ENCODE results near the gene SLC27A1. TPM values are rescaled to one million over a fixed set of nuclear protein-coding genes. Genes with fewer than 3 reads are reported as not detected.

Gene SLC27A1
- total and polyA plus RNA-seq, 9 of the 15 experiments (the other 6 are each of a cell fraction or from before 2014, with no cell fraction given): 0.06 to 3.0 (median 1.1) TPM

- TF ChIP-seq ZNF512 (tag; IDR thresholded peaks at IDR 0.05) (no peak), ZNF76 (CRISPR knock-in tag; IDR thresholded peaks at IDR 0.05; ENCODE audit: borderline replicate concordance) (no peak), AFF1 (IDR thresholded peaks at IDR 0.05; ENCODE audit: low read depth in 1 of 2, partially characterized antibody in 2 of 2) (no peak), ZNF274 (IDR thresholded peaks at IDR 0.05; ENCODE audit: borderline replicate concordance, low read depth, low read length) (no peak), PHF20 (IDR thresholded peaks at IDR 0.05; ENCODE audit: partially characterized antibody) (peak; percentile 28), TEAD1 (CRISPR knock-in tag; IDR thresholded peaks at IDR 0.05) (no peak), DNMT1 (IDR thresholded peaks at IDR 0.05) (no peak), GATAD2B (IDR thresholded peaks at IDR 0.05; ENCODE audit: borderline replicate concordance) (no peak), KLF16 (IDR thresholded peaks at IDR 0.05) (no peak), POLR2A (conservative IDR thresholded peaks at IDR 0.05) (peak; percentile 68), ZNF696 (CRISPR knock-in tag; conservative IDR thresholded peaks at IDR 0.05) (no peak), RFX1 (IDR thresholded peaks at IDR 0.05) (no peak), KHSRP (IDR thresholded peaks at IDR 0.05) (no peak), FOXM1 (IDR thresholded peaks at IDR 0.05; ENCODE audit: low read depth) (no peak), FOXM1 (CRISPR knock-in tag; IDR thresholded peaks at IDR 0.05; ENCODE audit: low read depth) (no peak), ZFPM2 (CRISPR knock-in tag; IDR thresholded peaks at IDR 0.05) (no peak), KLF13 (tag; IDR thresholded peaks at IDR 0.05; ENCODE audit: borderline replicate concordance, low read depth) (no peak), TRIM28 (IDR thresholded peaks at IDR 0.05) (no peak), EHMT2 (IDR thresholded peaks at IDR 0.05) (no peak), ATF3 (IDR thresholded peaks at IDR 0.05) (no peak), ATF3 (CRISPR knock-in tag; conservative IDR thresholded peaks at IDR 0.05) (no peak), FIP1L1 (IDR thresholded peaks at IDR 0.05; ENCODE audit: low read depth, low read length, poor library complexity, severe bottlenecking) (no peak), THRA (IDR thresholded peaks at IDR 0.05) (no peak)
These were observed at the start of gene SLC27A1 (continued) for GRCh38 chr19:17470068-17470841.
